GM12892 (cell line): ENCODE results near the gene FNDC5.
A peak's percentile ranks its signal among the peaks of the same experiment; 100 is the strongest.

Experiments
- DNase-seq: peaks from one replicate; pipeline ENCODE4 v3.0.0; 2011; ENCODE audit not compliant: insufficient read length
- FAIRE-seq: peaks from 2 replicates; lab custom pipeline; 2011; peaks lifted over from hg19 to GRCh38; lab: Jason Lieb, UNC
- POLR2A ChIP-seq: IDR thresholded peaks from 2 replicates; pipeline ENCODE4 v1.6.1; 2011; ENCODE audit warnings: low read depth, low read length, control low read depth
- POLR2AphosphoS5 ChIP-seq: IDR thresholded peaks from 2 replicates; pipeline ENCODE4 v1.6.1; 2011; ENCODE audit warnings: low read depth, low read length, control low read depth
- TAF1 ChIP-seq: IDR thresholded peaks from 2 replicates; pipeline ENCODE4 v1.6.1; 2011; ENCODE audit warnings: low read depth, mild to moderate bottlenecking, control low read depth, low read length, borderline replicate concordance

Gene FNDC5

GRCh38 chr1:32817159-32817814, 53.4 kb downstream of the FNDC5 start, which contains the start of the genes S100PBP and YARS1:
Gene S100PBP, plus strand, starts transcription at chr1:32817653. Its CDS starts 8,447 bp downstream, at chr1:32826100.
Gene YARS1, minus strand, starts transcription at chr1:32817358. Its CDS starts 114 bp downstream, at chr1:32817244.
- peak; percentile 65 for TF ChIP-seq TAF1
- peak; percentile 6 for TF ChIP-seq POLR2AphosphoS5
- peak; percentile 67; the same call in 1 of the 2 replicates for TF ChIP-seq POLR2A
- DNase-seq (peak; percentile 91), FAIRE-seq (peak; percentile 94)

- no peak for DNase-seq
- FAIRE-seq = no peak
- TF ChIP-seq POLR2AphosphoS5 (no peak; the same call in 1 of the 2 replicates), TAF1 (no peak), POLR2A (no peak)
Observed at GRCh38 chr1:32816676-32817158, 54.0 kb downstream of the FNDC5 start.

- FAIRE-seq = no peak
- no peak for TF ChIP-seq POLR2AphosphoS5
- TF ChIP-seq POLR2A = 0 out of 2 replicates have a peak, but pooled peaks have one; percentile 20
- no peak for DNase-seq
Observed at GRCh38 chr1:32813941-32814739, 56.6 kb downstream of the FNDC5 start.
